IPS-18c (cell line): ENCODE results near the gene CDS2.

Experiments used
- H3K4me3 ChIP-seq: 2 replicates; pipeline ENCODE4 v1.7.0; 2013; ENCODE audit warnings: low read depth, mild to moderate bottlenecking, low read length, moderate library complexity; ENCODE audit not compliant: insufficient read depth
- H3K9me3 ChIP-seq: one replicate; pipeline ENCODE4 v1.6.1; 2013; ENCODE audit warnings: mild to moderate bottlenecking, low read length, moderate library complexity; ENCODE audit not compliant: control insufficient read depth, insufficient read depth

CDS2 gene

DNA sequence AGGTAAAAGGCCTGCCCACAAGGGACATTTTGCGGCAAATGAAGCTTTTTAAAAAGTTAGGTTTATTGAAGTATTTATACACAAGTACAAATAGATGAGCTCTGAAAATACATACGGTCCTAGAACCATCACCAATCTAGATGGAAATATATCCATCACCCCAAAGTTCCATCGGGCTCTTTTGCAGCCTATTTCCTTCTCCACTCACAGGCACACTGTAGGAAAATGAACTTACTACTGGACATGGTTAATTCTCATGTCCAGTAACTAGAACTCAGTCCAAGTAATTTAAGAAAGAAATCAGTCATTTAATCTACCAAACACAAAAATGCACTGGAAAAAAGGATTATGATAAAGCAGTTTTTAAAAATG is 13.2 kb upstream of the CDS2 start:
- H3K9me3 ChIP-seq, result no peaks in the 10 kb centered on the region
- peak overlapping the region; percentile 95; the same call in 1 of the 2 replicates for H3K4me3 ChIP-seq

DNA sequence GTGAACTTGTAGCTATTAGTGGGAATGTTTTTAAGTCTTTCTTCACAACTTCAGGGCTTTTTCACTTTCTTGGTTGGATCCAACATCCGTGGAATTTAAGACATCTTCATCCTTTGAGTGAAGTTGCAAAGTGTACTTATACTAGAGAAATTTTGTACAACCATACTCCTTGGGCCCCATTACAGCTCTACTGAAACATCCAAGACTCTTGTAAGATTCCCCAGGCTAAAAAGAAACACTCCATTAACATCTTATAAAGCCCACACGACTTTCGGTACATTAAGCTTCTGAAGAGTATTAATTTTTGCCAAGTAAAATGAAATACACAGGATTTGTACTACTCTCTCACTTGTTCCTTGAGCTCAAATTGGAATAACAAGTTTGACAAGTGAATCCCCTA is 12.4 kb upstream of the CDS2 start:
- Histone ChIP-seq H3K4me3 (no peak overlapping the region), H3K9me3 (no peaks in the 10 kb centered on the region)

DNA sequence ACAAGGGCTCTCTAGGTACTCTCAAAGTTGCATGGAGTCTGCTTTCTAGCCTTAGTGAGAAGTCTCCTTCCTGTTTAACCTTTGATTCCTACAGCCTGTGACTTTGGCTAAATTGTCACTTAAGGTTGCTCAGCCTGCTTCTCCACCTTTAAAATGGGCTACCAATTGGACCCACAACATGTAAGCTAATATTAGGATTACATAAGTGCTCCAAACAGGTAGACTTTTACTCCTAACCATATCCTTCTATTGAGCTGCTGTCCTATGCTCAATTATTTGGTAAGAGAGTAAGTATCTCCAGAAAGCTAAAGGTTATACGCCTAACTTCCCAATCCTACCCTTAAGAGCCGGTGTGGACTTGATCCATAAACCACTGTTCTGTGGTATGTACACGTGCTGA is 9.9 kb upstream of the CDS2 start:
- peak overlapping the region; percentile 28; the same call in 1 of the 2 replicates for H3K4me3 ChIP-seq
- H3K9me3 ChIP-seq, result no peaks in the 10 kb centered on the region

DNA sequence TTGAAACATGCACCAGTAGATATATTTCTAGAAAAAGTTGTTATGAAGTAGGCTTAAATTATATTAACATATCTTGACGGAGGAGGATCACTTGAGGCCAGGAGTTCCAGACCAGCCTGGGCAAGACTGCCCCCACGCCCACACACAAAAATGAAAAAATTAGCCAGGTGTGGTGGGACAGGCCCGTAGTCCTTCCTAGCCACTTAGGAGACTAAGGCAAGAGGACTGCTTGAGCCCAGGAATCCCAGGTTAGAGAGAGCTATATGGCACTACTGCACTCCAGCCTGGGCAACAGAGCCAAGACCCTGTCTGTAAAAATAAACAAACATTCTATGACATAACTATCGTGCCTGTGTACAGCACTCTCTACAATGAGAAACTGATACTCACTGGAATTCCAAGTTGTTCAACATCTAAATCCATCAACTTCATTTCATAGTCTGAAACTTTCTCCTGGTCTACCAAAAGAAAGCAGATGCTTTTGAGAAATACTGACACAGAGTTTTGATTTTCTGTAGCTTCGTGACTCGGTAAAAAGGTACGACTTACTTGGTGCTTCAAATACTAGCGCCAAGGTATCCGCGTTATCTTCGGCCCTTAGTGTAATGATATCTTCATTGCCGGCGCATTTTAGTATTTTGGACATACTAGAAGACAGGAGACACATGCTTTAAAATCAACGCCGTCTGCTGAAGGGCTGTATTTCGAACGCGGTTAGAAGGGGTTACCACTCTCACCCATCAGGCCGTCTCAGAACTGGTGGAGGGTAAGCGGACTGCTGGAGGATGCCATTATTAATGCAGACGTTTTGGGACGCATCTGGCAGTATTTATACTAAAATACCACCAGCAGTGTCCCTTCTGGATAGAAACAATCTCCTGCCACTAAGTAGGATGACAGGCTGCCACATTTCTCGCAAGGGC is 8.3 kb upstream of the CDS2 start:
- Histone ChIP-seq H3K4me3 (peak overlapping the region; percentile 100), H3K9me3 (no peaks in the 10 kb centered on the region)

DNA sequence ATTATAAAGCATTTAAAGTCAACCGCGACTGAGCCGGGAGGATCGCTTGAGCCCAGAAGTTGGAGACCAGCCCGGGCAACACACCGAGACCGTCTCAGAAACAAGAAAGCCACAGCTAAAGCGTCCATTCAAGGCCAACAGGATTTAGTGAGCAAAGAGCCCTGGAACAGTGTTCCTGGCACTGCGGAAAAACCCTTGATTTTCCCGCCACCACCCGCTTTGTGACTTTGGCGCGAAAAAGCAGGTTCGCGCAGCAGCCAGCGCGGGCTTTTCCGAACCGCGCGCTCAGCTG is 7.7 kb upstream of the CDS2 start:
- H3K9me3 ChIP-seq, result no peaks in the 10 kb centered on the region
- peak overlapping the region; percentile 100 for H3K4me3 ChIP-seq

DNA sequence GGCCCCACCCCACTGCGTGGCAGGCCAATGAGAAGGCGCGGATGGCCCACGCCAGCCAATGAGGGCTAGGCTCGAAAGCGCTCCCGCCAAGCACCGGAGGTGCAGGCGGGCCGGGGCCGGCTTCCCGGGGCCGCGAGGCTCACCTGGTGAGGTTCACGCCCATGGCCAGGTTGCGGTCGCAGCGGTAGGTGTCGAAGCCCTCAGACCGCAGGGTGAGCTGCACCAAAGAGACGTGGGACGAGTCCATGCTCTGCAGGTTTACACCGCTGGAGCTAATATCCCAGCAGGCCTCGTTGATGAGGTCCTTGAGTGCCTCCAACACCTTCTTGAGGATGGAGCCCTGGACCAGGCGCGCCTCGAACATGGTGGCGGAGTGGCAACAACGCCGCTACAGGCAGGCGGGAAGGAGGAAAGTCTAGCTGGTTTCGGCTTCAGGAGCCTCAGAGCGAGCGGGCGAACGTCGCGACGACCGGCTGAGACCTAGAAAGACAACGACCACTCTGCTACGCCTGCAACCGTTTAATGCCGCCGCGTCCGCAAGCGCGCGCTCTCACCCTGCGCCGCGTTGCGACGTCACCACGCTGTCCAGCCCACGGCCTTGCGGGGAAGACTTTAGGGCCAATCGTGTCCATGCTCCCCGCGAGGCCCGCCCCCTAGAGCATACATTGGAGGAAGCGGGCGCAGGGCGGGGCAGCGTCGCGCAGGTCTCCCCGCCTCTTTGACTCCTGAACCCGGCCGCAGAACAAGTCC is 7.2 kb upstream of the CDS2 start, which contains the start of gene PCNA:
Gene PCNA (minus strand): TSS at position 524 of the 750 bp plus-strand sequence. CDS start 160 bp downstream, at position 364.
- Histone ChIP-seq H3K9me3 (no peaks in the 10 kb centered on the region), H3K4me3 (peak within 1 kb of the TSS; percentile 100)

DNA sequence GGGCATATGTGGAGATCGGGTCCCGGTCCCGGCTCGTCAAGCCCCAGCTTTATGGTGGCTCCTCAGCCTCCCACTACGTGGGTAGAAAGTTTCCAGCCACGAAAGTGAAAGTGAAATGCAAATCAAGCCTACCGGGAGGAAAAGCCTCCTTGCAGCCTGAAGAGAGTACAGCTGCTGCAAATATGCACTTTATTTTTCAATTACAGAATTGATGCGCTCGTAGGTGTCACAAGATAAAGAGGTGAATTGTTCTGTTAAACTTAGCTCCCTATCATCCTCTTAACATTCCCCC is 6.7 kb upstream of the CDS2 start:
- H3K9me3 ChIP-seq, result no peaks in the 10 kb centered on the region
- H3K4me3 ChIP-seq, result peak overlapping the region; percentile 44; the same call in 1 of the 2 replicates

DNA sequence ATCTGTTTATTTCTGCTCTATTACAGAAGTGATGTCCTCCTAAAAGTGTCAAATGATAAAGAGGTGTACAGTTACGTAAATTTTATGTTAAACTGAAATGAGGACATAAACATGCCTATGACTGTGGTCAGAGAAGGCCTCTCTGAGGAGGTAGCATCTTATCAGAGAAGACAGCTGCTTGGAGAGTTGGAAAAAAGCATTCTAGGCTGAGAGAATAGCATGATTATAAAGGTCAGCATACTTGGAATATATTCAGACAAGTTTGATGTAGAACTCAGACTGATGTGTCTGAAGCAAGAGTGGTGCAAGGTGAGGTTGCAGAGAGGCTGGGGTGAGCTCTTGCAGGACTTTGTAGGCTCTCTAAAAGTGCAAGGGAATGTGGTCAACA is 3.9 kb upstream of the CDS2 start:
- H3K9me3 ChIP-seq, result no peaks in the 10 kb centered on the region
- no peak overlapping the region for H3K4me3 ChIP-seq

DNA sequence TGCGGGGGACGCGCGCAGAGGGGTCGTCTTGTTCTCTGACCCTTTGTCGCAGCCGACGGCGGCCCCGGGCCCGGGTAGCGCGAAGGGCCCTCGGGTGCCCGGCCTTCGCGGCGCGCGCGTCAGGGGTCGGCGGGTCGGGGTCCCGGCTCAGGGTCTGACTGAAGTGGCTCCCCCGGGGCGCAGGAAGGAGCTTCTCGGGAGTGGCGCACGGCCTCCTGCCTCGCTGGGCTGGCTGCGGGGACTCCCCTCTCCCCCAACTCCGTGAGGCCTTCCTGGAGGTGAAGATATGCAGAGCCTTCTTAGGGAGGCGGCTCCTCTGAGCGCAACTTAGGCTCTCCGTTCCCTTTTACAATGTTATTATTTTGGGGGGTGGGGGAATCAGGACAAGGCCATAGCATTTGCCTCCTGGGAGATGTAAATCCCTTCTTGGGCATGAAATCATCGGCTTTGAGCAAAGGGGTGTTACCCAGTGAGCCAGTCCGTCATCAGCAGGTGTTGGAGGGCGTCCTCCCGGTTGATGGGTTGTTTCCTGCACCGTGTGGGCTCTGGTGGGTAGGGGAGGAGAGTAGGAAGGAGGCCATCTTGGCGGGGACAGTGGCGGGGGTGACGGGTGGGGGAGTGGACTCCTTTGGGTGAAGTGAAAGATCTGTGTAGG is 523 bp downstream of the CDS2 start:
- Histone ChIP-seq H3K9me3 (no peaks in the 10 kb centered on the region), H3K4me3 (peak overlapping the region; percentile 94)

DNA sequence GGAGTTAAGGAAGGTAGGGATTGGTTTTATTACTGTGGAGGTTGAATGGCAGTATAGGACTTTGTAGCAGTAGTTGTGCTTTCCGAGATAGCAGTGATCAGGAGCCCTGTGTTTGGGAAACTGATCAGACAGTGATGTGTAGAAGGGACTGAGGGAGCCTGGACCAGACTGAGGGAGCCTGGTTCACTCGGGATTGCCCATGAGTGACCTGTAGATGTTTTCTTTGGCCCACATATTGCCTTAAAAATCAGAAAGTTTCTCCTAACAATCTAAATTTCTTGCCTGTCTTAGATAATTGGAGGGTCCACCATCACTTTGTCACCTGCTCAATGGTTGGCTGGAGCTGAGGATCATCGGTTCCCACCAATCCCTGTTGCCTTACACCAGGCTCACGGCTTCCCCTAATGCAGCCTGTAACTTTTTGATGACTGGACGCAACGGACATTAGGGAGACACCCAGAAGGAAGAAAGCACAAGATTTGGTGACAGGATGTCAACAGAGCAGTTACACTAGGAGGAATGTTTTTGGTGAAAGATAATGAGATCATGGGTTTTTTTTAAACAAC is 1.1 kb downstream of the CDS2 start:
- Histone ChIP-seq H3K9me3 (no peaks in the 10 kb centered on the region), H3K4me3 (peak overlapping the region; percentile 94)

DNA sequence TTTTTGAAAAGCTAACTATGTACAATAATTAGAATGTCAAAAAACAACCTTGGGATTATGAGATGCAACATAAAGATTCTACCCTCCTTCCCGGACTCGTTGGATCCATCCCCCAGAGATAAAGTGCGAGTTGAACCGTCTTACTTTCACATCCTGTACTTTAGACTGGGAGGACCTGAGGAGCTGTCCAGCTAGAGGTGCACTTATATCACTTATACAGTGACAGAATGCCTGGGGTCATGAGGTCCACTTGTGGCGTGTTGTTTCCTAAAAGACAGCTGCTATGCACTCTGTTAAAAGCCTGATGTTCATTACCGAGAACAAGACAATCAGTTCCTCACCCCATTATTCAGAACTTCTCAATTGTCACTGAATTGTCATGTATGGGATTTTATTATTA is 2.1 kb downstream of the CDS2 start:
- Histone ChIP-seq H3K4me3 (no peak overlapping the region), H3K9me3 (no peaks in the 10 kb centered on the region)

DNA sequence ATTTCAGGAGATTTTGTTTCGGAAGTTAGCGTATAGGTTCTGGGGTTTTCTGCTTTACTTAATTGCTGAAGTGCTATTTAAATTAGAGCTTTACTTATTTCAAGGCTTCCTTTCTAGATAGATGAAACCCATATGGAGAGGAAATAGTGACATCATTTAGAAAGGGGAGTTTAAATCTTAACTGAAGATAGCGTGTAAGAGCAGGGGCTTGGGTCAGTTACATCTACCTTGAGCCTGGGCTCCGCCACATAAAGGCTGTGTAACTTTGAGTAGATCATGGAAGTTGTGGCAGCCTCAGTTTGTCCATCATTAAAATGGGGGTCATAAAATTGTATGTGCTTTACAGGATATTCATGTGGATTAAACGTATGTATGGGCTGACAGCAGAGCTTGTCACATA is 4.7 kb downstream of the CDS2 start:
- no peak overlapping the region for H3K4me3 ChIP-seq
- no peaks in the 10 kb centered on the region for H3K9me3 ChIP-seq

DNA sequence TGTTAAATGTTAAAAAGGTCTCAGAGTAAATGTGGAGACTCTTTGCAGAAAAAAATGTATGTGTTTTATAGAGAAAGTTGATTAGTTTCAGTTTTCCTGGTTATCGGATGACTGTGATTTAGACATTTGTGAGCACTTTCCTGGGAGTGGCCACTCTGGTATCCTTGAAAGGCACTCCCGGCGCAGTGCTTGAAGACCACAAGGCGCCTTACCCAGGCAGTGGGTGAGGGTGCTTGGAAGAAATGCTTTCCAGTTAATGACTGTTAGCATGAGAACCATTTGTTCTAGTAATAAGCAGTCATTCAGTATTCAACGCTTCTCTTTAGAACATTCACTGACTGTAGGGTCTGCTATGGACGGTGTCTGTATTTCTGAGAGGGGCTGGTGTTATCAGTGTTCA is 7.2 kb downstream of the CDS2 start:
- H3K4me3 ChIP-seq, result no peak overlapping the region

DNA sequence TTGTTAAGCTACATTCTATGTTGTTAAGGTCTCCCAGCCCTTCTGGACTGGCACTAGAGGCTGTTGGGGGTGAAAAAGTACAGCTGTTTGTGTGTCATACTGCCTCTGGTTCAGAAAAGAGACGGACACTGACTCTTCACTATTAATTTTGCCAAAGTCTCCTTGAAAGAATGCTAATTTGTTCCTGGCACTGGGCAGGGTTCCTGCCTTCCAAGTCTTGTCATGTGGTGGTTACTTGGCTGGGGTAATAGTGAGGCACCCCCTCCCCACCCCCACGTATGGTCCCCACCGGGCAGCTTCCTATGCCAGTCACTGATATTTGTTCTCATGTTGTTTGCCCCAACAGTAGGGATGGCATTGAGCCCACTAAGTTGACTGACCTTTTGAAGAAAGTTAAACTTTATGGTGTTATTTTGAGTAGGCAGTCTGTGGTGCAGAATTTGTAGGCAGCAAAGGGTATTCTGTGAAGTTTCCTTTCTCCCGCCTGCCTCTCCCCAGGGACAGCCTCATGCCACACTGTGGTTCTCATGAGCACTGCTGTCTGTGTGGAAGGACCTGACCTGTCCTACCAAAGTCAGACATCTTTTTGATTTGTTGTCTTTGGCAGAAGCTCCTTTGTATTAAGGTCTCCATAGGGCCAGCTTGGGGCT is 8.7 kb downstream of the CDS2 start:
- H3K4me3 ChIP-seq, result no peak overlapping the region
- H3K9me3 ChIP-seq, result no peaks in the 10 kb centered on the region

More for the DNA sequence above, 7.2 kb downstream of the CDS2 start:
- no peaks in the 10 kb centered on the region for H3K9me3 ChIP-seq

DNA sequence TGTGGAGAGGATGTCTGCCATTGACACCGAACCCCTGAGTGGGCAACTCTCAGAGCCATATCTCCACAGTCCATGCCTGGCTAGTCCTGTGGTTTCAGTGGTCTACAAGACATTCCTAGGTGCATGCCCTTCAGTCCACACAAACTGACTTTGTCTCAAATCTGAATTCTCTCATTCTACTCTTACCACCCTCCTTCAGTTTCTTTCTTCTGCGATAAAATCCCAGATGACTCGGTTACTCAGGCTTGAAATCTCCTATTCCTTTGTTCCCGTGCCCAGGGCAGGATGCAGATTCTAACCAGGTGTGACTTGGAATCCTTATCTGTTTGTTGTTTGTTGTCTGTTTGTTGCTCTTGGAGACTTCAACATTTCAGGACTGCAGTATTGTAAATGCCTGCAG is 9.3 kb downstream of the CDS2 start:
- no peak overlapping the region for H3K4me3 ChIP-seq
- no peaks in the 10 kb centered on the region for H3K9me3 ChIP-seq

DNA sequence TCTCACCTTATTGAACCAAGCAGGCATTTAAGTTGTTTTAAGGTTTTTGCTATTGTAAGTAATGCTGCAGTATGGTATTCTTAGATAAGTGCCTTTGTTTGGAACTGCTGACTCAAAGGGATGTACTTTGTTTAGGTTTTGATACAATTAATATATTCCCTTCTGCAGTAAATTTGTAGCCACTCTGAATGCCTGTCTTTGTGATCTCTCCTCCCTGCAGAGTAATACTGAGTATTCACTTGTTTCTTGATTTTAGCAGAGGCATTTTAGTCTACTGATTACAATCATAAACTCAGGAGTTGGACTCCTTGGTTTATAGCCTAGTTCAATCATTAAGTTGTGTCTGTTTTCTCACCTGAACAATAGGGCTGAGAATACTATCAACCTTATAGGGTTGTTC is 13.4 kb downstream of the CDS2 start:
- H3K9me3 ChIP-seq, result no peaks in the 10 kb centered on the region
- no peak overlapping the region for H3K4me3 ChIP-seq

DNA sequence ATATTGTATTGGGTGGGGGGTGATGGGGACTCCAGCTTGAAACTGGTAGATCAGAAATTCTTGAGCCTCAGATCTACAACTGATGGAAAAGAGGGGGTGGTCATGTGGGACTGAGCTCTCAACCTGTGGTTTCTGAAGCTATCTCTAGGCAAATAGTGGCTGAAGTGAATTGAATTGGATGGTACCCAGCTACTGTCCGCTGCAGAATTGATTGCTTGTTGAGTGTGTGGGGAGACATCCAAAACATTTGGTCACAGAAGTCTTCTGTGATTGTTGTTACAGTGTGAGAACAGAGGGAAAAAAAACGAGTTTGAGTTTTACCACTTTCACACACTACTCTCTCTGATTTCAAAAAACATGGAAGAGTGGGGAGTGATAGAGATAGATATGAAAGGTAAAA is 14.8 kb downstream of the CDS2 start:
- H3K9me3 ChIP-seq, result no peaks in the 10 kb centered on the region
- H3K4me3 ChIP-seq, result no peak overlapping the region
